NCI-H510A treated with DMSO at 0.1 percent for 48 hours (cell line): ENCODE data around the gene LELP1.
A peak's percentile ranks its signal among the peaks of the same experiment; 100 is the strongest.
"Not testable (repeated sequence)": the region's sequence is repeated elsewhere in the genome, so short reads cannot be mapped to it uniquely, and the experiment has no call there.

Experiments used
- DNase-seq: peaks from one replicate; lab custom pipeline; 2025; lab: John Stamatoyannopoulos, UW

Gene LELP1

DNA sequence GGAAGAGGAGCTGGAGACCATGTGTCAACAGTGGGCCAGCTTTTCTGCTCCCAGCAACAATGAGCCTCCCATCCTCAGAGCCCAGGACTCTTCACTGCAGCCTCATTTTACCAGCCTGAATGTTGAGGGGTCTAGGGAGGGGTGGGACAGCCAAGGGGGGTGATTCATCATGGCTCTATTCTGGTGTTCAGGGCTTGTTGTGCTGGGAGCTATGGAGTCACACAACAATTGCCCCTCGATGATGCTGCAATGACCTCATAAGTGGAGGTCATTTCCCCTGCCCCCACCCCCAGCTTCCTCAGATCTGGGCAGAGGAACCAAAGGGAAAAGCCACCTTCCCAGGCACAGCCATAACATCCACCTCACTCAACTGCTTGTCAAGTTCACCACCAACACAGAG lies at the start of gene LELP1:
Gene LELP1, plus strand, starts transcription at position 301 of the 400 bp plus-strand sequence. CDS start 1,278 bp downstream, outside the sequence.
- DNase-seq: no peak

DNA sequence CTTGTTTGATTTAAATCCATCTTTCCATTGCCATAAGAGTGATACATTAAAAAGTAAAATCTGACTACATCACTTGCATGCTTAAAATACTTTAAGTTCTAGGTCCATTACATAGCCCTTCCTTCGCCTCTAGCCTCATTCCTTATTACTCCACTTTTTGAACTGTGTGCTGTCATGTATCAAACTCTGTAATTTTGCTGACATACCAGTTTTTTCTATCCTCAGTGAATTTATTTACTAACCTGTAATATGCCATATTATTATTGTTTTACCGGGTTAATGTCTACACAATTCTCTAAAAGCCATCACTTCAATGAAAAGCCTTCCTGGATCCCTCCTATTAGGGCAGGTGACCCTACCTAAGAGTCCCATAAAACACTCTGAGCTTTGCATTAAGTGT lies 47.7 kb upstream of the LELP1 start:
- no peak for DNase-seq

DNA sequence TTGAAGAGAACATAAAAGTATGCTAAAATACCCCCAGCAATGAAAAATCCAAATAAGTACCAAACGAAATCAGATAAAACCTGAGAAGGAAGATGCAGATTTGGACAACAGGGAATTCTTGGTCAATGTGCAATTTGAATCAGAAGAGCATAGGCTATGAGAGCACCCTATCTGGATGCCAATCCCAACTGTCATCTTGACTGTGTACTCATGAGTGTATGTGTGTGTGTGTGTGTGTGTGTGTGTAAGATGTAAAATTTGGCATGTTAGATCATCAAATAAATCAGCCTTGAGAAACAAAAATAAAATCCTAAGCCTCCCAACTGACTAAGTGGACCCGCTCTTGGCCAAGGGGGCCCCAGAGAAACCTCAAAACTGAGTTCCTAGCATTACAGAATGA lies 34.5 kb upstream of the LELP1 start:
- DNase-seq: no peak

DNA sequence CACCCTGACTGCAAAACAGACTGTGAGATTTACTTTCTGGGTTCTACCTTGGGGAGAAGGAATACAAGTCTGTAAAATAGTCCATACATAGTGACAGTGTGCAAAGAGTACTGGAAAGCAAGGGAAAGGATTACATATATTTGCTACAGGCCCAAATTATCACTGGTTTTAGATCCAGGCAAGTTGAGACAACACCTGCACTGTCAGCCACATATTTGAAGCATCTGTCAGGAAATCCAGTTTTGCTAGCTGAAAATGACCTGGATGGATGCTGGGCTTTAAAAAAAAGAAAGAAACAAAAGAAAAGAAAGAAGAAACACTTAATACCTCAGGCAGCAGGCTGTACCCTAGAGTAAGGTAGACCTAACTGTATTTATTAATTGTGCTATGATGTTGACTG lies 28.6 kb upstream of the LELP1 start:
- no peak for DNase-seq

DNA sequence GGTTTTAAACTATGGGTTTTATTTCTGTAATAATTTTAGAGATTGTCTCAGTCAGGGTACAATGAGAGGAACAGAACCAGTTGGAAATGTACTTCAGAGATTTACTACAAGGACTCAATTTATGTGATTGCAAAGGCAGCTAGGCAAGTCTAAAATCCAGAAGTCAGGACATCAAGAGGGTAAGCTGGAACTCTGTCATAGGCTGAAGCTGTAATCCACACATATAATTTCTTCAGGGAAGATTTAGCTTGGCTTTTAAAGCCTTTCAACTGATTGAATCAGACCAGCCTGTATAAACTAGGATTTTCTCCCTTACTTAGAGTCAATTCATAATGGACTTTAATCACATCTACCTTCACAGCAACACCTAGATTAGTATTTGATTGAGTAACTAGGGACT lies 24.3 kb upstream of the LELP1 start:
- no peak for DNase-seq

GRCh38 chr1:153180556-153180955 lies 22.7 kb upstream of the LELP1 start:
- DNase-seq: no peak

GRCh38 chr1:153188301-153188700 lies 14.9 kb upstream of the LELP1 start:
- DNase-seq: not testable (repeated sequence)

DNA sequence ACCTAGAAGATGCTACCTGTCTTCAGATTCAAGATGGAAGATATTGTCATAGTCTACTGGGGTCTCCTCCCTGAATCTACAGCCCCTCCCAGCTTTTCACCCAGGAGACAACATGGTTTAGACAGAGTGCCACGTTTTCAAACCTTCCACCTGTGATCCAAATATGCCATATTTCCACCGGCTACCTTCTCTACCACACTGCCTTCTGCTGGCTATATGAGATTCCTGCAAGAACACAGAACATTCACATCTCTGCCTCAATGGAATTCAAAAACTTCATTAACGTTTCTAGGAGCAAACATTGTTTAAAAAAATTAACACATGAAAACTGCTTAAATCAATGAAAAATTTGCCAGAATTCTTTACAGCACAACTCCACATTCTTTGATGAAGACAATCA lies 12.9 kb upstream of the LELP1 start:
- no peak for DNase-seq

DNA sequence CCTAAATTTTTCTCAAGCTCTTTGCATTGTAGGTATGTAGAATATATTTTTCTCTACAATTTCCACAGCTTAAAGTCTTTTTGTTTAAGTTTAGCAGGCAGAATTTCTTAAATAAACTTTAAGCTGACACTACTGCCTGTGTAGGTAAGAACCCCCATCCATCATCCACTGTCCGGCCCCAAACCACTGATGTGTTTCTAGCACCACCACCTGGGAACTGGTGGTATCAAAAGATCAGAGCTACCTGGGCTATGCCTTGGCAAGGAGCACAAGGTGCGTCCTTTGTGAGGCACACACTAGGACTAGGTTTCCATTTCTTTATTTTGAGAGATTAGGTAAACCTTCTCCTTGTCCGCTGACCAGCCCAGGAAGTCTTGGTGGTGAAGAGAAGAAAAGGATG lies 10.5 kb upstream of the LELP1 start:
- no peak for DNase-seq

GRCh38 chr1:153194331-153195050 lies 8.7 kb upstream of the LELP1 start:
- DNase-seq: no peak

DNA sequence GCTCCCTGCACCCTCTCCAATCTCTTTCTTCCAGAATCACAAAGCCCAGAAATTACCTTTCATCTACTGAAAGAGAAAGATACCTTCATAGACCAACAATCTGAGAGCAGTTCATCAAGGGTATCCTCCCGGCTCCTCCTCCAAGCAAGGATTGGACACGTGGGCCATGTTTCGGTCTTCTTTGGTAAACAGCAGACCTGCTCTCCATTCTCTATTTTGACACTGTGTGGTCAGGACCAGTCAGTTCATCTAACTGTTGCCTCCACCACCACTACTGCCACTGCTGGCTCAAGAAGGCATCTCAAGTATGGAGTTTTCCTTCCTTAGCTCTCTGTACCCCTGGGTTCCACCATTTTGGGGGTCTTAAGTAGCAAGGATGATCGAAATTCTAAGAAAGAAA lies 8.0 kb upstream of the LELP1 start:
- DNase-seq: no peak

DNA sequence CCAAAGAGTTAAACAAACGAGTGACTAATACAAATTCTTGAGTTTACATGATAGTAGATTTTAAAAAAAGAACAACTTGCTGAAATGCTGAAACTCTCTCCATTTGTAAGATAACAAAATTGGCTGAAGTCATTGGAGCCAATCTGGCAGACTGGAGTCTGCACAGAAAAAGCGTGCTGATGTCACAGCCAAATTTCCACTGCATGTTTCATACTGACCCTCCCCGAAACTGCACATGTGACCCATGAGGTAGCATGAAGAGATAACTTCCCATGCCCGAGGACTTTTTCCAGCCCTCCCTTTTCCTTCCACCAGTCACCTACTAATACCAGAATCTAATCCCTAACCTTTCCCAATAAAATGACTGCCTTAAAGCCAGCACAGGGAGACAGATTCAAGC lies 1.2 kb upstream of the LELP1 start:
- no peak for DNase-seq

DNA sequence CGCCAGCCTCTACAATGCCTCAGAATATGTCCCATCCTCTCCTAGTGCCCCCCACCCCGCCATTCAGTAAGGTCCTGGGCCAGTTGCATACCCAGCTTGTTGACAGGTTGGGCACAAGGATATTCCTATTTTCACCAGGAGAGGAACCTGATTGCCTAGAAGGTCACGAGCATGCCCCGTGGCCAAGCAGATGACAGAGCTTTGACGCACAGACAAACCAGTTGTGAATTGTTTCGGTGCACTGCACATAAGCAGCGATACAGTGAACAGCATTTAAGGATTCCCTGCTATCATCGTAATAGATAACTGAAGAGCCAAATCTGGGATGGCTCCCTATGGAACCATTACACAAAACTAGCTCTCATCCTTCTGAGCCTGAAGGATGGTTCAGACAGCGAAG lies 3.4 kb downstream of the LELP1 start:
- DNase-seq: no peak

DNA sequence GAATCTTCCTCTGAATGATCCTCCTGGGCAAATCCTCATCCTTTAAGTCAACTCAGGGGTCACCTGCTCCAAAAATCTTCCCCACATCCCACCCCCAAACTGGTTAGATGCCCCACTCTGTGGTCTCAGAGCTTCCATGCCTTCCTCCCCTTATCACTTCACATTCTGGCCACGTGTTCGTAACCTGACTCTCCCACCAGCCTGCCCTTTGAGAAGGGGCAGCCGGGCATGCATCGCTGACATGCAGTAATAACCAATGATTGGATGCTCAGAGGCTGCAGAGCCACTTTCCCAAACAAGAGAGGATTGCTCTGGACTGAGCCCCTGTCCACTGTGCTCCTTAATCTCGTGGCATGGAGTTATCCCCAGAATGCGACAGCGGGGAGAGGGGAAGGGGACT lies 7.0 kb downstream of the LELP1 start:
- DNase-seq: no peak

- DNase-seq: no peak
Measured at GRCh38 chr1:153212201-153212600, 9.0 kb downstream of the LELP1 start.

GRCh38 chr1:153213519-153213918 lies 10.3 kb downstream of the LELP1 start:
- DNase-seq: no peak

GRCh38 chr1:153217212-153217611 lies 14.0 kb downstream of the LELP1 start, which contains the start of gene PRR9:
Gene PRR9, plus strand, starts transcription at chr1:153217584. Its CDS starts 561 bp downstream, at chr1:153218145.
- DNase-seq: no peak

DNA sequence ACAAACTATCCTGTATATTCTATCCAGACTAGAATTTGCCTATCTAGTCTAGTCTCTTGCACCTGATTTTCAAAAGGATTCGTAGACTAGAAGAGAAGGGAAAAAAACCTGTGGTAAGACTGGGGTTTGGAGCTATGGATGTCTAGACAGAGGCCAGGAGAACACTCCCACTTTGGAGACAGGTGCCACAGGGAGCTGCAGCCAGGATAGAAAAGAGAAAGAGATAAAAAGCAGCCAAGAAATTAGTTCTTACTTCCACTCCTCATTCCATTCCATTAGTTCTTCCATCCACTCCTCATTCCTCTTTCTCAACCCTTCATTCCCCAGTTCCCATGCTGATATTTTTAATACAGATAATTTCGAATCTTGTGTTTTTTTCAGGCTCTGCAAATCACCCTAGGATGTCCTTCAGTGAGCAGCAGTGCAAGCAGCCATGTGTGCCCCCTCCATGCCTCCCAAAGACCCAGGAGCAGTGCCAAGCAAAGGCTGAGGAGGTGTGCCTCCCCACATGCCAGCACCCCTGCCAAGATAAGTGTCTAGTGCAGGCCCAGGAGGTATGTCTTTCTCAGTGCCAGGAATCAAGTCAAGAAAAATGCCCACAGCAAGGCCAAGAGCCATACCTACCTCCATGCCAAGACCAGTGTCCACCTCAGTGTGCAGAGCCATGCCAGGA lies 14.7 kb downstream of the LELP1 start:
- no peak for DNase-seq

DNA sequence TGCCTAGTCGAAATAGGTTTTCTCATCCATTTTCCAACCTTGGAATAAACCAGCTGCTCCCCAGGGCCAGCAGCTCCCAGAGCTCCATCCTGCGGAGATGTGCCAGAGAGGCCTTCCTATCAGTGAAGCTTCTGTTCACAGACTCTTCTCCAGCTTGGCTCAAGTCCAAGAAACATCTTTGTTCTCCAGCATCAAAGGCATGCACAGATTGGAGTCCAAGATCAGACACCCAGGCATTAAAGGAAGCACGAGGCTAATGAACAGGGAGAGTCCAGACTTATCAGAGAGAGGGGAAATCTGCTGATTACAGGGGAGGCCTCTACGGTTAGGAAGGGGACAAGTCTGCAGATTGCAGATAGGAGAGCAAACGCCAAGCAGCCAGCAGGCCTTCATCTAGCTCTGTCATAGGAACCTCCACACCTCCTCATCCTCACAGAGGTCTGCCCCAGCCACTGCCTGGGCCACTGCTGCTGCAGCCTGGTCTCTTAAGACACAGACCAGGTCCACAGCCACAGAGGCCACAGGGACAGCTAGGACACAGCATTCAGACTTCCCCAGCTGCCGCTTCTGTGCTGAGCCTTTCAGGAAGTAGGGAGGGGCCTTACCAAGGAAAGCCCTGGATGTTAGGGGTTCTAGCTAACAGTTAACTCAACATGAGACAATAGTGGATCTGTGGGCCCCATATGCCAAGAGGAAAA lies 17.5 kb downstream of the LELP1 start:
- DNase-seq: no peak

DNA sequence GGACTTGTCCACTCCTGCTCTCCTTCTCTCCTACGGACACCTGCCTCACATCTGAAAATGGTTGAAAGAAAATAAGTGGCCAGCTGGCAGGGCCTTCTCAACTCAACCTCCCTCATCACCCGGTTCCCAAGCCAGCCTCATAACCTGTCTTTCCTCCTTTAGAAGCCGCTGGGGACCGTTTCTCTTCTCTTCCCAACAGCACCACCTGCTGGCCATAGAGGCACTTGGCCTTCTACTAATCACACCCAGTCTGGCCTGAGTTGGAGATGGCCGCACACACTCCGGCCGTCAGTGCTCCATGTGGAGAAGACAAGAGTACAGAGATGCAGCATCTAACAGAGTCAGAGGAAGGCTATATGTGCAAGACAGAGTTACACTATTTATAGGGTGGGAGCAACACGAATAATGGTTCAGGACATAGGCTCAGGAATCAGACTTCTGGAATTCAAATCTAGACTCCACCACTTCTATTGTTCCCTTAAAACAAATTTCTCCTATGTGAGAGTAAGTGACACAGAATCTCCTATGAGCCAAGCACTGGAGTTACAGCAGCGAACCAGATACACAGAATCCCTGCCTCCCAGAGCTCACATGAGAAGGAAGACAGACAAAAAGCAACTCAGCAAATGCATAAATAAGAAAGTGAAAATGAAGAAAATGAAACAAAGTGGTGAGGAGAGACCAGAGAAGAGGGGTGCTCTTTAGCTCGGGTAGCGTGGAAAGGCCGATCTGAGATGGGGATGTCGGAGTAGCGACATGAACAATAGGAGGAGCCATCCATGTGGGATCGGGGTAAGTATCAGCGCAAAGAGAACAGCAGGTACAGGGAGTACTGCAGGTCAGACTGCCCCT lies 20.0 kb downstream of the LELP1 start:
- DNase-seq: peak; percentile 3

GRCh38 chr1:153227810-153228209 lies 24.6 kb downstream of the LELP1 start:
- DNase-seq: no peak

DNA sequence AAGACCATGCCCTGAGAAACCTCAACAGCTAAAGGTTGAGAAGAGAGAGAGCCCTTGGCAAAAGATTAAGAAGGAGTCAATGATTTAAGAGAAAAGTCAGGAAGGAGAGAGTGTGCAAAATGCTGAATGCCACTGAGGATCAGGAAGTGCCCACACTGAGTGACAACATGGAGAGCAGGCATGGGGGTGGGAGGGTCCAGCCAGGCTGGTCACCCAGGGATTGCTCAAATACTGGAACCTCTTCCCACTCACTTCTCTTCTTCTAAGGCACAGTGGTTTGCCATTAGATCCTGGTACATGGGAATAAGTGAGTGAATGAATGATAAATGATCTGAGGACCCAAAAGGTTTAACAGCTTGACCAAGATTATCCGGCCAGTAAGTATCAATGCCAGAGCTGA lies 25.3 kb downstream of the LELP1 start:
- no peak for DNase-seq
